Uterus (tissue), 4 donors: Measurements from ENCODE around the gene USP31. TPM values are rescaled to one million over a fixed set of nuclear protein-coding genes. Genes with fewer than 3 reads are reported as not detected.

Experiments
- DNase-seq, 2 donors: peaks; one replicate each; pipeline ENCODE4 v3.0.0-alpha.2; 2019 to 2020
- H3K27ac ChIP-seq, 2 donors: fragments of 200-600 bp; sonication (generic); 1 replicate in 1 of 2; 2 replicates in 1 of 2; pipeline ENCODE4 v1.5.1; 2016 to 2018
- H3K27me3 ChIP-seq, 2 donors: fragments of 200-600 bp; sonication (generic); one replicate each; pipeline ENCODE4 v1.5.1; 2018 to 2019; ENCODE audit warnings: control low read depth in 1 of 2
- H3K36me3 ChIP-seq, 2 donors: fragments of 200-600 bp; sonication (generic); one replicate each; pipeline ENCODE4 v1.5.1; 2019; ENCODE audit warnings: control low read depth in 1 of 2
- H3K4me1 ChIP-seq, 2 donors: fragments of 200-600 bp; sonication (generic); one replicate each; pipeline ENCODE4 v1.5.1; 2018 to 2019; ENCODE audit warnings: control low read depth in 1 of 2
- H3K4me3 ChIP-seq, 2 donors: fragments of 200-600 bp; sonication (generic); 1 replicate in 1 of 2; 2 replicates in 1 of 2; pipeline ENCODE4 v1.5.1; 2018 to 2019; ENCODE audit warnings: mild to moderate bottlenecking in 1 of 2
- H3K9me3 ChIP-seq, 2 donors: fragments of 200-600 bp; sonication (generic); one replicate each; pipeline ENCODE4 v1.5.1; 2019; ENCODE audit warnings: control low read depth in 1 of 2
- CTCF ChIP-seq, 4 experiments: fragments of 200-600 bp in 2 of 4; fragments of 450-650 bp in 2 of 4; sonication (generic) in 2 of 4; IDR thresholded peaks; one replicate each; pipeline ENCODE4 v1.5.1; 2016 to 2019; ENCODE audit warnings: antibody characterized with exemption in 4 of 4, mild to moderate bottlenecking in 2 of 4, moderate library complexity in 1 of 4
- POLR2A ChIP-seq, 2 donors: fragments of 450-650 bp; IDR thresholded peaks; one replicate each; pipeline ENCODE4 v1.6.1; 2016; ENCODE audit warnings: antibody characterized with exemption in 2 of 2, mild to moderate bottlenecking in 1 of 2, moderate library complexity in 1 of 2
- intact Hi-C: fragments of 100-400 bp; cut with DNase I; formaldehyde crosslinking; loops from one replicate; pipeline ENCODE4 v1.15.1; 2023; ENCODE audit warnings: low total_unique reads
- total RNA-seq, 4 donors: library from RNA; depleted of rRNA in 3 of 4; stranded (reverse); fragments of >200 nt in 3 of 4; gene quantifications; one replicate each; pipeline versions ENCODE4 v1.1.0 to v1.2.4, GENCODE V29; 2014 to 2023
- donor health status: DM: yes; HTN: yes; CAD: no.

Gene USP31
- total RNA-seq, 4 donors from 2014 or later = 11.8 to 62.0 (median 28.2) TPM

- DNase-seq = no peak
- no peaks in the 10 kb centered on the region for H3K9me3 ChIP-seq
- H3K27me3 ChIP-seq = no peaks in the 10 kb centered on the region
- no peak for TF ChIP-seq CTCF (IDR thresholded peaks at IDR 0.05)
- TF ChIP-seq POLR2A (IDR thresholded peaks at IDR 0.05) = no peak
- H3K27ac ChIP-seq = peak overlapping the region in 1 of 2 donors; percentile 32
- no peaks in the 10 kb centered on the region for H3K4me1 ChIP-seq
- intact Hi-C loops = no loop called here
- no peaks in the 10 kb centered on the region for H3K36me3 ChIP-seq
- H3K4me3 ChIP-seq = no peak overlapping the region
Measured at GRCh38 chr16:23082161-23082788, 67.0 kb downstream of the USP31 start.

GRCh38 chr16:23081675-23082119 lies 67.6 kb downstream of the USP31 start:
- Histone ChIP-seq H3K4me1 (no peaks in the 10 kb centered on the region), H3K9me3 (no peaks in the 10 kb centered on the region), H3K27me3 (no peaks in the 10 kb centered on the region), H3K4me3 (no peak overlapping the region), H3K36me3 (no peaks in the 10 kb centered on the region), H3K27ac (peak overlapping the region in 1 of 2 donors; percentile 32)
- peak in 1 of 2 donors; percentile 46 for DNase-seq
- intact Hi-C loops = no loop called here
- TF ChIP-seq POLR2A (IDR thresholded peaks at IDR 0.05) (no peak), CTCF (IDR thresholded peaks at IDR 0.05) (no peak)

- Histone ChIP-seq H3K9me3 (no peaks in the 10 kb centered on the region), H3K4me3 (no peak overlapping the region), H3K36me3 (no peaks in the 10 kb centered on the region), H3K4me1 (no peaks in the 10 kb centered on the region), H3K27me3 (no peaks in the 10 kb centered on the region), H3K27ac (no peak overlapping the region)
- DNase-seq = no peak
- TF ChIP-seq POLR2A (IDR thresholded peaks at IDR 0.05) (no peak), CTCF (IDR thresholded peaks at IDR 0.05) (no peak)
- intact Hi-C loops = no loop called here
Measured at GRCh38 chr16:23080747-23081146, 68.5 kb downstream of the USP31 start.

GRCh38 chr16:23080329-23080728 lies 68.9 kb downstream of the USP31 start:
- H3K27ac ChIP-seq = no peak overlapping the region
- no peaks in the 10 kb centered on the region for H3K36me3 ChIP-seq
- H3K27me3 ChIP-seq = no peaks in the 10 kb centered on the region
- no peak for TF ChIP-seq CTCF (IDR thresholded peaks at IDR 0.05)
- no peak for DNase-seq
- intact Hi-C loops = no loop called here
- no peaks in the 10 kb centered on the region for H3K4me1 ChIP-seq
- H3K4me3 ChIP-seq = no peak overlapping the region
- no peaks in the 10 kb centered on the region for H3K9me3 ChIP-seq

GRCh38 chr16:23079675-23080301 lies 69.5 kb downstream of the USP31 start:
- DNase-seq = no peak
- no peaks in the 10 kb centered on the region for H3K4me1 ChIP-seq
- no peak for TF ChIP-seq CTCF (IDR thresholded peaks at IDR 0.05)
- TF ChIP-seq POLR2A (IDR thresholded peaks at IDR 0.05) = no peak
- intact Hi-C loops = no loop called here
- H3K4me3 ChIP-seq = no peak overlapping the region
- no peak overlapping the region for H3K27ac ChIP-seq
- H3K9me3 ChIP-seq = no peaks in the 10 kb centered on the region
- no peaks in the 10 kb centered on the region for H3K27me3 ChIP-seq
- no peaks in the 10 kb centered on the region for H3K36me3 ChIP-seq
